ENCODE data around the gene ERRFI1. TPM values are rescaled to one million over a fixed set of nuclear protein-coding genes. Genes with fewer than 3 reads are reported as not detected.

Gene ERRFI1
- total RNA-seq, 1 donor from 2014 or later, result 305 TPM

GRCh38 chr1:8013800-8014199 is 12.3 kb downstream of the ERRFI1 start:
- no peaks in the 10 kb centered on the region for H3K9me3 Mint-ChIP-seq (ENCODE audit: low read depth)
- no peak for TF ChIP-seq CTCF (IDR thresholded peaks at IDR 0.05)
- DNase-seq (ENCODE audit: low spot score), result no peak
- H3K36me3 Mint-ChIP-seq (ENCODE audit: low read depth), result peaks cover 42% of the 10 kb centered on the region
- H3K4me3 Mint-ChIP-seq (ENCODE audit: unreplicated experiment), result peak overlapping the region; percentile 7
- no peaks in the 10 kb centered on the region for H3K27me3 Mint-ChIP-seq (ENCODE audit: low read depth)
- peaks cover 83% of the 10 kb centered on the region for H3K4me1 Mint-ChIP-seq (ENCODE audit: low read depth)
- peak overlapping the region; percentile 83 for H3K27ac Mint-ChIP-seq (ENCODE audit: unreplicated experiment)

GRCh38 chr1:8013399-8013798 is 12.7 kb downstream of the ERRFI1 start:
- Mint-ChIP-seq H3K27ac (ENCODE audit: unreplicated experiment) (peak overlapping the region; percentile 83), H3K4me3 (ENCODE audit: unreplicated experiment) (peak overlapping the region; percentile 7), H3K9me3 (ENCODE audit: low read depth) (no peaks in the 10 kb centered on the region), H3K27me3 (ENCODE audit: low read depth) (no peaks in the 10 kb centered on the region), H3K4me1 (ENCODE audit: low read depth) (peaks cover 79% of the 10 kb centered on the region), H3K36me3 (ENCODE audit: low read depth) (peaks cover 41% of the 10 kb centered on the region)
- no peak for TF ChIP-seq CTCF (IDR thresholded peaks at IDR 0.05)
- DNase-seq (ENCODE audit: low spot score), result no peak

DNA sequence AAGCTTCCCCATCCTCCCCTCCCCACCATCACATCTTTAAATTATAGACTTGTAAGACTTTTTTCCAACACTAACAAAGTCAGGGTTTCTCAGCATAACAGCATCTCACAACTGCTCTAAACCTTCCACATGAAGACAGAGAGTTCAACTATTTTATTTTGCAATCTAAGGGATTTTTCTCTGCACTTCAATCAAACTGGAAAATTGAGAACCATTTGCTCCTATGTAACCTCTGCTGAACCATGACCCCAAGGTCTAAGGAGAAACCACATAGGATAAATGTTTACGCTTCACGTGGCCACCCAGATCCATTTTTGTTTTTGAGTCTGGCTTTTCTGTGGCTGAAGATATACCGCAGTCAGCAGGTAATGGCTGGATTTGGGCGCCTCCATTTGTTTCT is 13.2 kb downstream of the ERRFI1 start:
- no peak overlapping the region for H3K4me3 Mint-ChIP-seq (ENCODE audit: unreplicated experiment)
- TF ChIP-seq CTCF (IDR thresholded peaks at IDR 0.05), result no peak
- H3K27me3 Mint-ChIP-seq (ENCODE audit: low read depth), result no peaks in the 10 kb centered on the region
- no peaks in the 10 kb centered on the region for H3K9me3 Mint-ChIP-seq (ENCODE audit: low read depth)
- peak overlapping the region; percentile 83 for H3K27ac Mint-ChIP-seq (ENCODE audit: unreplicated experiment)
- peaks cover 41% of the 10 kb centered on the region for H3K36me3 Mint-ChIP-seq (ENCODE audit: low read depth)
- peaks cover 74% of the 10 kb centered on the region for H3K4me1 Mint-ChIP-seq (ENCODE audit: low read depth)
- DNase-seq (ENCODE audit: low spot score), result no peak

- Mint-ChIP-seq H3K4me3 (ENCODE audit: unreplicated experiment) (peak overlapping the region; percentile 36), H3K9me3 (ENCODE audit: low read depth) (no peaks in the 10 kb centered on the region), H3K36me3 (ENCODE audit: low read depth) (peaks cover 41% of the 10 kb centered on the region), H3K4me1 (ENCODE audit: low read depth) (peaks cover 67% of the 10 kb centered on the region), H3K27ac (ENCODE audit: unreplicated experiment) (peak overlapping the region; percentile 80), H3K27me3 (ENCODE audit: low read depth) (no peaks in the 10 kb centered on the region)
- DNase-seq (ENCODE audit: low spot score), result no peak
- no peak for TF ChIP-seq CTCF (IDR thresholded peaks at IDR 0.05)
Measured at GRCh38 chr1:8011923-8012858, 13.9 kb downstream of the ERRFI1 start.

- Mint-ChIP-seq H3K4me3 (ENCODE audit: unreplicated experiment) (no peak overlapping the region), H3K9me3 (ENCODE audit: low read depth) (no peaks in the 10 kb centered on the region), H3K4me1 (ENCODE audit: low read depth) (peaks cover 67% of the 10 kb centered on the region), H3K36me3 (ENCODE audit: low read depth) (peaks cover 42% of the 10 kb centered on the region), H3K27ac (ENCODE audit: unreplicated experiment) (peak overlapping the region; percentile 80), H3K27me3 (ENCODE audit: low read depth) (no peaks in the 10 kb centered on the region)
- no peak for TF ChIP-seq CTCF (IDR thresholded peaks at IDR 0.05)
- no peak for DNase-seq (ENCODE audit: low spot score)
Measured at GRCh38 chr1:8011016-8011415, 15.1 kb downstream of the ERRFI1 start.

Data from chondrocyte (in vitro differentiated cells).